Sciatic nerve (tissue), 2 donors: Measurements from ENCODE around the gene OR2AE1. TPM values are rescaled to one million over a fixed set of nuclear protein-coding genes. Genes with fewer than 3 reads are reported as not detected.
"Not testable (repeated sequence)": the region's sequence is repeated elsewhere in the genome, so short reads cannot be mapped to it uniquely, and the experiment has no call there.

Experiments
- ATAC-seq: fragments of 200-7000 bp; cut with Tn5 transposase; one replicate; pipeline ENCODE4 v1.9.1; 2020; ENCODE audit warnings: mild to moderate bottlenecking, moderate library complexity
- DNase-seq: peaks from one replicate; pipeline ENCODE4 v3.0.0-alpha.2; 2020; ENCODE audit warnings: low spot score
- intact Hi-C: fragments of 100-400 bp; cut with DNase I; formaldehyde crosslinking; loops from one replicate; pipeline ENCODE4 v1.14.2; 2022
- total RNA-seq: library from RNA; stranded (reverse); fragmentation: NEBNext Ultra II Directional; extraction: Animal tissue kit (Norgen Biotek cat#: 25700); gene quantifications from one replicate; pipeline ENCODE4 v1.2.1, GENCODE V29; 2021
- donor health status: DM: no; HTN: no; CAD: no.
- donor health status: DM: no; HTN: no; CAD: no.

The OR2AE1 gene
- not detected for total RNA-seq

- intact Hi-C loops, result no loop called here
- no peak for ATAC-seq
- DNase-seq, result no peak
These were observed at the start of gene OR2AE1 for GRCh38 chr7:99876933-99877332. OR2AE1 (minus strand) TSS chr7:99877033; CDS start chr7:99877033, 0 bp downstream.

GRCh38 chr7:99926321-99926720 is 49.5 kb upstream of the OR2AE1 start:
- intact Hi-C loops, result no loop called here
- ATAC-seq (no peak), DNase-seq (no peak)

- intact Hi-C loops, result no loop called here
- DNase-seq (no peak), ATAC-seq (no peak)
These were observed 46.4 kb upstream of the OR2AE1 start for GRCh38 chr7:99923200-99923599.

GRCh38 chr7:99920149-99920548 is 43.3 kb upstream of the OR2AE1 start:
- no peak for DNase-seq
- intact Hi-C loops, result no loop called here
- no peak for ATAC-seq

GRCh38 chr7:99919814-99920112 is 42.9 kb upstream of the OR2AE1 start:
- DNase-seq (no peak), ATAC-seq (no peak)
- intact Hi-C loops, result no loop called here

- DNase-seq (peak; percentile 93), ATAC-seq (peak; percentile 99)
- intact Hi-C loops, result no loop called here
These were observed 42.4 kb upstream of the OR2AE1 start, which contains the start of gene TRIM4 for GRCh38 chr7:99918959-99919813. TRIM4 (minus strand) TSS chr7:99919530; CDS start chr7:99919401, 129 bp downstream.

- intact Hi-C loops, result no loop called here
- DNase-seq, result no peak
- no peak for ATAC-seq
These were observed 34.1 kb upstream of the OR2AE1 start for GRCh38 chr7:99910976-99911375.

- ATAC-seq (no peak), DNase-seq (no peak)
- intact Hi-C loops, result no loop called here
These were observed 24.7 kb upstream of the OR2AE1 start for GRCh38 chr7:99901581-99901980.

GRCh38 chr7:99899830-99900519 is 23.1 kb upstream of the OR2AE1 start:
- ATAC-seq, result no peak
- intact Hi-C loops, result no loop called here
- no peak for DNase-seq

- peak; percentile 15 for ATAC-seq
- no peak for DNase-seq
- intact Hi-C loops, result no loop called here
These were observed 22.0 kb upstream of the OR2AE1 start for GRCh38 chr7:99898836-99899235.

GRCh38 chr7:99898023-99898357 is 21.2 kb upstream of the OR2AE1 start:
- no peak for ATAC-seq
- intact Hi-C loops, result no loop called here

GRCh38 chr7:99897322-99898022 is 20.6 kb upstream of the OR2AE1 start:
- intact Hi-C loops, result no loop called here
- ATAC-seq (no peak), DNase-seq (no peak)

More at GRCh38 chr7:99898023-99898357, 21.2 kb upstream of the OR2AE1 start:
- DNase-seq, result no peak

GRCh38 chr7:99894738-99895137 is 17.9 kb upstream of the OR2AE1 start:
- DNase-seq (no peak), ATAC-seq (no peak)
- intact Hi-C loops, result no loop called here

- DNase-seq (no peak), ATAC-seq (no peak)
- intact Hi-C loops, result no loop called here
These were observed 16.4 kb upstream of the OR2AE1 start for GRCh38 chr7:99893280-99893679.

GRCh38 chr7:99890348-99890747 is 13.5 kb upstream of the OR2AE1 start:
- ATAC-seq, intact Hi-C loops: not testable (repeated sequence)

GRCh38 chr7:99888366-99888765 is 11.5 kb upstream of the OR2AE1 start:
- ATAC-seq, intact Hi-C loops, DNase-seq: not testable (repeated sequence)

More at GRCh38 chr7:99890348-99890747, 13.5 kb upstream of the OR2AE1 start:
- DNase-seq, result not testable (repeated sequence)

GRCh38 chr7:99881370-99881769 is 4.5 kb upstream of the OR2AE1 start:
- intact Hi-C loops, result no loop called here
- DNase-seq, result no peak
- no peak for ATAC-seq

GRCh38 chr7:99876491-99876890 is 342 bp downstream of the OR2AE1 start:
- intact Hi-C loops, result no loop called here
- ATAC-seq (no peak), DNase-seq (no peak)

- intact Hi-C loops, result no loop called here
- ATAC-seq (no peak), DNase-seq (no peak)
These were observed 8.6 kb downstream of the OR2AE1 start for GRCh38 chr7:99868246-99868645.

GRCh38 chr7:99867477-99867876 is 9.4 kb downstream of the OR2AE1 start:
- DNase-seq, ATAC-seq, intact Hi-C loops: not testable (repeated sequence)
